ENCODE results near the gene CXorf38. TPM values are rescaled to one million over a fixed set of nuclear protein-coding genes. Genes with fewer than 3 reads are reported as not detected.

The CXorf38 gene
- total RNA-seq, 1 experiment from 2014 or later = 18.3 TPM

DNA sequence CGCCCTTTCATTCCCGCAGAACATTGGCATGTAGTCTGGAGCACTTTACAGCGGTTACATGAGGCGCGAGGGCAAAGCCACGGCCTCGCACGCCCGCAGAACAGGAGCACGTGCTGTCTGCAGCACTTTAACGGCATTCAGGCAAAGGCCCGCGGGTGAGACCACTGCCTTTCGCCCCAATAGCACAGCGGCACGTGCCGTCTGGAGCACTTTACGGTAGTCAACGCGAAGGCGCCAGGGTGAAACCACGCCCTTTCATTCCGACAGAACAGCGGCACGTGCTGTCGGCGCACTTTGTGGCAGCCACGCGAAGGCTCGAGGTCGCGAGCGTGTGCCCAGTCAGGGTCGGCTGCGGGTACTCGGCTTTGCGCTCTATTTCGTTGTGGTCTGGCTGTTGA lies 24.2 kb downstream of the CXorf38 start, which contains the start of gene MPC1L:
Gene MPC1L (plus strand): TSS at position 290 of the 398 bp plus-strand sequence. CDS start 138 bp downstream, outside the sequence.
- Histone ChIP-seq H2AFZ (ENCODE audit: low read length) (no peak within 1 kb of the TSS), H3K9ac (ENCODE audit: low read length) (no peak within 1 kb of the TSS), H4K20me1 (ENCODE audit: low read length) (no peaks in the 10 kb centered on the region), H3K4me2 (ENCODE audit: low read length) (no peak within 1 kb of the TSS), H3K9me2 (replicated peaks; ENCODE audit: low read length) (no peaks in the 10 kb centered on the region), H3K4me3 (ENCODE audit: low read length) (no peak within 1 kb of the TSS), H3K79me2 (ENCODE audit: low read length) (no peaks in the 10 kb centered on the region), H3K4me1 (ENCODE audit: insufficient read depth, low read length) (no peaks in the 10 kb centered on the region), H3F3A (ENCODE audit: low read length, unreplicated experiment) (no peaks in the 10 kb centered on the region), H3K9me3 (ENCODE audit: low read length) (no peaks in the 10 kb centered on the region), H3K27me3 (ENCODE audit: low read length) (no peaks in the 10 kb centered on the region), H3K36me3 (ENCODE audit: low read depth, low read length) (0 out of 2 replicates have a peak, but pooled peaks cover 3% of the 10 kb centered on the region), H3K27ac (ENCODE audit: low read length) (no peak within 1 kb of the TSS)
- POLR2A ChIA-PET (ENCODE audit: unreplicated experiment) = interaction anchor here (0.5 kb wide), 1 partner anchor 440 kb away, joined by 4 read pairs; no protein-coding TSS in a partner anchor
- no TSS peak for BruUV-seq (replicated peaks)
- intact Hi-C loops (cut with micrococcal nuclease) = no loop called here
- DNase-seq = no peak
- TF ChIP-seq, protein P1, sequence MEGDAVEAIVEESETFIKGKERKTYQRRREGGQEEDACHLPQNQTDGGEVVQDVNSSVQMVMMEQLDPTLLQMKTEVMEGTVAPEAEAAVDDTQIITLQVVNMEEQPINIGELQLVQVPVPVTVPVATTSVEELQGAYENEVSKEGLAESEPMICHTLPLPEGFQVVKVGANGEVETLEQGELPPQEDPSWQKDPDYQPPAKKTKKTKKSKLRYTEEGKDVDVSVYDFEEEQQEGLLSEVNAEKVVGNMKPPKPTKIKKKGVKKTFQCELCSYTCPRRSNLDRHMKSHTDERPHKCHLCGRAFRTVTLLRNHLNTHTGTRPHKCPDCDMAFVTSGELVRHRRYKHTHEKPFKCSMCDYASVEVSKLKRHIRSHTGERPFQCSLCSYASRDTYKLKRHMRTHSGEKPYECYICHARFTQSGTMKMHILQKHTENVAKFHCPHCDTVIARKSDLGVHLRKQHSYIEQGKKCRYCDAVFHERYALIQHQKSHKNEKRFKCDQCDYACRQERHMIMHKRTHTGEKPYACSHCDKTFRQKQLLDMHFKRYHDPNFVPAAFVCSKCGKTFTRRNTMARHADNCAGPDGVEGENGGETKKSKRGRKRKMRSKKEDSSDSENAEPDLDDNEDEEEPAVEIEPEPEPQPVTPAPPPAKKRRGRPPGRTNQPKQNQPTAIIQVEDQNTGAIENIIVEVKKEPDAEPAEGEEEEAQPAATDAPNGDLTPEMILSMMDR (conservative IDR thresholded peaks at IDR 0.05; ENCODE audit: low read depth, low read length) = no peak
- no peak for TF ChIP-seq EZH2phosphoT487 (IDR thresholded peaks at IDR 0.05; ENCODE audit: borderline replicate concordance, low read length)
- no peak for TF ChIP-seq EZH2 (IDR thresholded peaks at IDR 0.05; ENCODE audit: low read length, unreplicated experiment)
- no peak for ATAC-seq
- CTCF ChIA-PET = no interaction called here

- BruUV-seq (replicated peaks) = no TSS peak
- H3K9me3 ChIP-seq (ENCODE audit: low read length) = no peaks in the 10 kb centered on the region
- ATAC-seq = no peak
- H3F3A ChIP-seq (ENCODE audit: low read length, unreplicated experiment) = no peaks in the 10 kb centered on the region
- H3K4me1 ChIP-seq (ENCODE audit: insufficient read depth, low read length) = no peaks in the 10 kb centered on the region
- TF ChIP-seq EZH2phosphoT487 (IDR thresholded peaks at IDR 0.05; ENCODE audit: borderline replicate concordance, low read length) (no peak), EZH2 (IDR thresholded peaks at IDR 0.05; ENCODE audit: low read length, unreplicated experiment) (no peak)
- TF ChIP-seq, protein P1 (conservative IDR thresholded peaks at IDR 0.05; ENCODE audit: low read depth, low read length) = no peak
- ChIA-PET POLR2A (ENCODE audit: unreplicated experiment) (interaction anchor here (0.5 kb wide), 1 partner anchor 440 kb away, joined by 4 read pairs; no protein-coding TSS in a partner anchor), CTCF (no interaction called here)
- no peaks in the 10 kb centered on the region for H4K20me1 ChIP-seq (ENCODE audit: low read length)
- no peak overlapping the region for H2AFZ ChIP-seq (ENCODE audit: low read length)
- no peak for DNase-seq
- no peaks in the 10 kb centered on the region for H3K36me3 ChIP-seq (ENCODE audit: low read depth, low read length)
- no peak overlapping the region for H3K27ac ChIP-seq (ENCODE audit: low read length)
- intact Hi-C loops (cut with micrococcal nuclease) = no loop called here
- H3K4me3 ChIP-seq (ENCODE audit: low read length) = no peak overlapping the region
- H3K4me2 ChIP-seq (ENCODE audit: low read length) = no peak overlapping the region
- no peak overlapping the region for H3K9ac ChIP-seq (ENCODE audit: low read length)
- no peaks in the 10 kb centered on the region for H3K79me2 ChIP-seq (ENCODE audit: low read length)
- H3K27me3 ChIP-seq (ENCODE audit: low read length) = no peaks in the 10 kb centered on the region
- H3K9me2 ChIP-seq (replicated peaks; ENCODE audit: low read length) = no peaks in the 10 kb centered on the region
Observed at GRCh38 chrX:40622479-40623138, 24.8 kb downstream of the CXorf38 start.

DNA sequence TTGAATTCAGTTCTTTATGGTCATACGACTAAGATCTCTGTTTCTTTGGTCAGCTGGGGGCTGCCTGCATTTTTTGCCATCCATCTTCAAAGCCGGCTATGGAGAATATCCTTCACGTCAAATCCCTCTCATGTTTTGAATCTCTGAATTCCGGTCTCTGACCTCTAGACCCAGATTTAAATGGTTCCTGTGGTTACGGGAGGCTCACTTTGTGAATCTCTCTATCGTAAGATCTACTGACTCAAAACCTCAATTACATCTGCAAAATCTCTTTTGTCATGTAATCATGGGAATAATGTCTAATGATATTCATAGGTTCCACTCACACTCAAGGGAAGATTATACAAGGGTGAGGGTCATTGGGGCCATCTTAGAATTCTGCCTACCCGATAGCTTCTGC lies 29.8 kb downstream of the CXorf38 start:
- Histone ChIP-seq H3K27ac (ENCODE audit: low read length) (no peak overlapping the region), H3K4me2 (ENCODE audit: low read length) (no peak overlapping the region), H3K27me3 (ENCODE audit: low read length) (no peaks in the 10 kb centered on the region), H3K79me2 (ENCODE audit: low read length) (no peaks in the 10 kb centered on the region), H3F3A (ENCODE audit: low read length, unreplicated experiment) (no peaks in the 10 kb centered on the region), H2AFZ (ENCODE audit: low read length) (no peak overlapping the region), H3K4me3 (ENCODE audit: low read length) (no peak overlapping the region), H3K9me2 (replicated peaks; ENCODE audit: low read length) (no peaks in the 10 kb centered on the region), H4K20me1 (ENCODE audit: low read length) (no peaks in the 10 kb centered on the region), H3K4me1 (ENCODE audit: insufficient read depth, low read length) (no peaks in the 10 kb centered on the region), H3K36me3 (ENCODE audit: low read depth, low read length) (no peaks in the 10 kb centered on the region), H3K9ac (ENCODE audit: low read length) (no peak overlapping the region), H3K9me3 (ENCODE audit: low read length) (no peaks in the 10 kb centered on the region)
- no TSS peak for BruUV-seq (replicated peaks)
- POLR2A ChIA-PET (ENCODE audit: unreplicated experiment) = interaction anchor here (0.5 kb wide), 1 partner anchor 8 kb away, joined by 4 read pairs; no protein-coding TSS in a partner anchor
- CTCF ChIA-PET = no interaction called here
- no peak for DNase-seq
- TF ChIP-seq, protein P1 (conservative IDR thresholded peaks at IDR 0.05; ENCODE audit: low read depth, low read length) = no peak
- TF ChIP-seq EZH2phosphoT487 (IDR thresholded peaks at IDR 0.05; ENCODE audit: borderline replicate concordance, low read length) (no peak), EZH2 (IDR thresholded peaks at IDR 0.05; ENCODE audit: low read length, unreplicated experiment) (no peak)
- intact Hi-C loops (cut with micrococcal nuclease) = no loop called here
- no peak for ATAC-seq

Data from PC-3 (cell line).